HG03439 (cell line): ENCODE measurements around the gene GABRR1.
"Not testable (repeated sequence)": the region's sequence is repeated elsewhere in the genome, so short reads cannot be mapped to it uniquely, and the experiment has no call there.

Source experiments
- ATAC-seq: cut with Tn5 transposase; IDR thresholded peaks from one replicate; pipeline ENCODE4 v1.9.1; 2021; ENCODE audit warnings: mild to moderate bottlenecking, moderate library complexity; ENCODE audit not compliant: unreplicated experiment

GABRR1 gene

GRCh38 chr6:89161326-89162046, 55.7 kb downstream of the GABRR1 start:
- ATAC-seq, result no peak

GRCh38 chr6:89160331-89161092, 56.6 kb downstream of the GABRR1 start:
- ATAC-seq, result no peak

- no peak for ATAC-seq
Observed at GRCh38 chr6:89154131-89154530, 63.0 kb downstream of the GABRR1 start.

- no peak for ATAC-seq
Observed at GRCh38 chr6:89148016-89148750, 69.0 kb downstream of the GABRR1 start.

- no peak for ATAC-seq
Observed at GRCh38 chr6:89146718-89147700, 70.1 kb downstream of the GABRR1 start.

- peak; percentile 69 for ATAC-seq
Observed at GRCh38 chr6:89145956-89146717, 71.0 kb downstream of the GABRR1 start, which contains the start of gene PM20D2. PM20D2 (plus strand) TSS chr6:89146055; CDS start chr6:89146145, 90 bp downstream.

- peak; percentile 65 for ATAC-seq
Observed at GRCh38 chr6:89145091-89145955, 71.8 kb downstream of the GABRR1 start.

- peak; percentile 29 for ATAC-seq
Observed at GRCh38 chr6:89144354-89144906, 72.7 kb downstream of the GABRR1 start.

- no peak for ATAC-seq
Observed at GRCh38 chr6:89140347-89141156, 76.6 kb downstream of the GABRR1 start.

- no peak for ATAC-seq
Observed at GRCh38 chr6:89139509-89140346, 77.4 kb downstream of the GABRR1 start.

GRCh38 chr6:89138173-89138572, 79.0 kb downstream of the GABRR1 start:
- no peak for ATAC-seq

- ATAC-seq, result no peak
Observed at GRCh38 chr6:89134723-89135122, 82.4 kb downstream of the GABRR1 start.

GRCh38 chr6:89133981-89134380, 83.2 kb downstream of the GABRR1 start:
- ATAC-seq, result no peak

GRCh38 chr6:89132057-89132456, 85.1 kb downstream of the GABRR1 start:
- ATAC-seq, result no peak

GRCh38 chr6:89131599-89131998, 85.6 kb downstream of the GABRR1 start:
- ATAC-seq, result no peak

- ATAC-seq, result not testable (repeated sequence)
Observed at GRCh38 chr6:89128256-89128671, 88.9 kb downstream of the GABRR1 start.
